Measurements from ENCODE around the gene BABAM1. TPM values are rescaled to one million over a fixed set of nuclear protein-coding genes. Genes with fewer than 3 reads are reported as not detected.

BABAM1 gene
- total RNA-seq, 2 experiments from 2014 or later, result 116 to 117 TPM

DNA sequence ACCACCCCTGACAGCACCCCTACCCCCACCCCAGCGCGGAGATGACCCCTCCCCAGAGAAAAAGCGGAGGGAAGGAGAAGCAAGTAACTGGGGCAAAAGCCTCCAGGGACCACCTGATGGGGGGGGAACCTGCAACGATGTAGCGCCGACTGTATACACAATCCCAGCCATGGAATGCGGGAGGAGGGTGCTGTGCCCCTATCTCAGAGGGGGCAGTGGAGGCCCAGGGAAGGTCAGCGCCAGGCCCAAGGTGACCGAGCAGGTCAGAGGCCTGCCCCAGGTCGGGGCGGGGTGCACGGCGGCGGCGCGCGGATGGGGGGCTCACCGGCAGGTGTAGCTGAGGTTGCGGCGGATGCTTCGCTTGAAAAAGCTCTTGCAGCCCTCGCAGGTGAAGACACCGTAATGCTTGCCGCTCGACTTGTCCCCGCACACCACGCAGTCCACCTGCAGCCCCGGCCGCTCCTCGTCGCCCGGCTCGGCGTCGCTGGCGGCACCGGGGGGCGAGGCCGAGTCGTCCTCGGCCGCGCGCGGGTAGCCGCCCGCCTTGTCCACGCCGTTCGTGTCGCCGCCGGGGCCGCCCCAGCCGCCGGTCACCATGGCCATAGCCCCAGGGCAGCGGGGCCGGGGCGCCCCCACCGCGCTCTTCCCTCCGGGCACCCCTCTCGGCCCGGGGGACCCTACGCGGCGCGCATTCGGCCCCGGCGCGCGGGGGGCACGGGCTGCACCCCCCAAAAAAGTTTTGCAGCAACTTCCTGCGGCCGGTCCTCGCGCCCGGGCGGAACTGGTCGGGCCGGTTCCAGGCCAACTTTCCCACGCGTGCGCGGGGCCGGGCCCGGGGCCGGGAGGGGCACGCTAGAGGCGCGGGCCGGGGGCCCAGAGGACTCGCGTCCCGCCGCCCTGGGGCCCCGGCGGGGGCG lies 22.4 kb upstream of the BABAM1 start:
- ATAC-seq, result peak; percentile 10
- POLR2A ChIA-PET, result interaction anchor here (0.6 to 1.0 kb wide), 2 partner anchors 18 to 175 kb away, joined by 3 read pairs; no protein-coding TSS in a partner anchor
- Mint-ChIP-seq H3K36me3 (ENCODE audit: low read depth) (no peaks in the 10 kb centered on the region), H3K27me3 (ENCODE audit: low read depth) (peaks cover 20% of the 10 kb centered on the region), H3K4me1 (ENCODE audit: low read depth) (peaks cover 9% of the 10 kb centered on the region), H3K27ac (no peak overlapping the region), H3K4me3 (peak overlapping the region; percentile 38), H3K9me3 (ENCODE audit: insufficient read depth) (no peaks in the 10 kb centered on the region)
- CTCF ChIA-PET, result interaction anchor here (1.0 to 1.2 kb wide), 2 partner anchors 15 to 18 kb away, joined by 3 read pairs; no protein-coding TSS in a partner anchor
- DNase-seq, result no peak

DNA sequence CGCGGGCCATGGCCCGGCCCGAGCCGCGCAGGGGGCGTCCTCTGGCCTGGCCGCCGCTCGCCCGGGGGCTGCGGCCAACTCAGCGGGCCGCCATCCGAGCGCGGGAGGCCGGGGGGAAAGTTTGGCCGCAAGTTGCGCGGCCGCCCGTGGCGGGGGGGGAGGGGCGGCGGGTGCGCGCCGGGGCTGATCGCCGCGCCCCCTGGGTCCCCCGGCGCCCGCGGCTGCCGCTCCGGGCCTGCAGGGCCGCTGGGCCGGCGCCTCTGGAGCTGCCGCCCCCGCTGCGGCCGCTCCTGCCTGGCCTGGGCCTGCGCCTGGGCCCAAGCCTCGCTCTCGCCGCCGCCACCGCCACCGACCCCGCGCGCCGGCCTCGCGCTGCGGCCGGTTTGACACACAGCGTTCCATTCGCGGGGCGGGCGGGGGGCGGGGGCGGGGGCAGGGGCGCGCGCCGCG lies 21.7 kb upstream of the BABAM1 start, which contains the start of gene NR2F6:
Gene NR2F6 (minus strand): TSS at position 385 of the 450 bp plus-strand sequence. CDS start 699 bp downstream, outside the sequence.
- ChIA-PET CTCF (no interaction called here), POLR2A (no interaction called here)
- Mint-ChIP-seq H3K27ac (peak within 1 kb of the TSS; percentile 30), H3K36me3 (ENCODE audit: low read depth) (no peaks in the 10 kb centered on the region), H3K4me1 (ENCODE audit: low read depth) (peaks cover 9% of the 10 kb centered on the region), H3K4me3 (peak within 1 kb of the TSS; percentile 80), H3K9me3 (ENCODE audit: insufficient read depth) (no peaks in the 10 kb centered on the region), H3K27me3 (ENCODE audit: low read depth) (peaks cover 20% of the 10 kb centered on the region)
- ATAC-seq (no peak), DNase-seq (no peak)

DNA sequence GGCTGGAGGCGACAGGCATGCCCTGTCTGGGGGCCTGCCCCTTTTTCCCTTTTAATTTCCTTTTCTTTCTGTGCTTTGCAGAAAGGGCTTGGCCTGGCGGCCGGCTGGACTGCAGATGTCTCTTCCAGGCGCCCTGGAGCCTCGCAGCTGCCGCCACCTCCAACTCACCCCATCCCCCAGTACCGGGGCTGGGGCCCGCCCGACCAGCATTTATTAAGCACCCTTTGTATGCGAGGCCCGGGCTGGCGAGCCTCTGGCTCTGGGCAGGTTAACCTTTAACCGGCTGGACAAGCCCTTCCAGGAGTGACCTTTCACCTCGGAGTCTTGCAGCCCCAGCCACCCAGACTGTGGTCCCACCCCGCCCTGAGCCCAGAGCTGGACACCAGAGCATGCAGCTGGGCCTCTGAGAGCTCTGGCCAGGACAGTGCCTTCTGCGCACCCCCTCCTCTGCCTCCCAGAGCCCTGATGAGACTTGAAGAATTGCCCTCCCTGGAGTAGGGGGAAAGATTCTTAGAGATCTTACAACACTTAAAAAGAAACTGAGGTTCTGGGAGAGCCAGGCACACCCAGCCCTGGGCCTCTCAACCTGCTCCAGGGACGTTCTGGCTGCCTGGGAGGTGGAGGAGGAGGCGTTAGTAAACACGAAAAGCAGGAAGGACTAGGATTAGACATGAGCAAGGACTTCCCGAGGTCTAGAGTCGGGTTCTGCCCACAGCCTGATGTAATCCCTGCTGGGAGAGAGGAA lies 20.4 kb upstream of the BABAM1 start:
- H3K27ac Mint-ChIP-seq, result no peak overlapping the region

DNA sequence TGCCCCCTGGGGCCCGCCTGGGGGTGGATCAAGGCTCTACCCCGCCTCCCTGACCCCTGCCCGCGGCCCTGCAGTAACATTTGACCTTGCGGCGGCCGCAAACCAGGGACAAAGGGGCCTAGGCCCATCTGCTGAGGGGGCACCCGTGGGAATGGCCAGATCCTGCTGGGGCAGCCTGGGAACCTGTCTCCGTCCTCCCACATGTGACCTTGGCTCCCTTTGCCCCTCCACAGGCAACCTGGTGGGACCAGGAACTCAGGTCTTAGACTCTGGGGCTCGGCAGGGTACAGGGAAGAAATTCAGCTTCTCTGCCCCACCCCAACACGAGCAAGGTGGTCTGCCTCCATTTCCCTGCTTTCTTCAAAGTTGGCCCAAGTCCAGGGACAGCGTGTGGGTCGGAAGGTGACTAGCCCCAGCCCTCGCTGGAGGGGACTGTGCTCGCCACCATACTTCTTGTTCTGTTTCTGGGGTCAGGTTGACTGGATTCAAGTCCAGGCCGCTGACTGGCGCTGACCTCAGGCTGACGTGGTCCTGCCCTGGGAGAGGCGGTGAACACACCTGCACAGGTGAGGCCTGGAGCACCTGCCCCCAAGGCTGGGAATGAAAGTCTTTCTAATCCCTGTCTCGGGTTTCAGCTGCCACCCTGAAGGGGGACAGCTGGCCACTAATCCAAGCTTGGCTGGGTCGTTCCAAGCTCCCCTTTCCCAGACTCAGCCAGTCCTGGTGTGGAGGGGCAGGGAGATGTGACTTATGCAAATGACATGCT lies 19.0 kb upstream of the BABAM1 start:
- Mint-ChIP-seq H3K27me3 (ENCODE audit: low read depth) (peaks cover 17% of the 10 kb centered on the region), H3K4me1 (ENCODE audit: low read depth) (peaks cover 9% of the 10 kb centered on the region), H3K36me3 (ENCODE audit: low read depth) (no peaks in the 10 kb centered on the region), H3K27ac (no peak overlapping the region), H3K4me3 (no peak overlapping the region), H3K9me3 (ENCODE audit: insufficient read depth) (no peaks in the 10 kb centered on the region)
- POLR2A ChIA-PET, result interaction anchor here (0.7 kb wide), 1 partner anchor 12 kb away, joined by 3 read pairs; no protein-coding TSS in a partner anchor
- no peak for ATAC-seq
- DNase-seq, result no peak
- CTCF ChIA-PET, result interaction anchor here (0.7 to 1.0 kb wide), 3 partner anchors 12 to 35 kb away, joined by 3 read pairs; no protein-coding TSS in a partner anchor

More for the DNA sequence above, 20.4 kb upstream of the BABAM1 start:
- peaks cover 20% of the 10 kb centered on the region for H3K27me3 Mint-ChIP-seq (ENCODE audit: low read depth)
- ChIA-PET POLR2A (no interaction called here), CTCF (no interaction called here)
- H3K4me1 Mint-ChIP-seq (ENCODE audit: low read depth), result peaks cover 9% of the 10 kb centered on the region
- DNase-seq, result no peak
- H3K36me3 Mint-ChIP-seq (ENCODE audit: low read depth), result no peaks in the 10 kb centered on the region
- H3K4me3 Mint-ChIP-seq, result peak overlapping the region; percentile 45
- no peak for ATAC-seq
- H3K9me3 Mint-ChIP-seq (ENCODE audit: insufficient read depth), result no peaks in the 10 kb centered on the region

DNA sequence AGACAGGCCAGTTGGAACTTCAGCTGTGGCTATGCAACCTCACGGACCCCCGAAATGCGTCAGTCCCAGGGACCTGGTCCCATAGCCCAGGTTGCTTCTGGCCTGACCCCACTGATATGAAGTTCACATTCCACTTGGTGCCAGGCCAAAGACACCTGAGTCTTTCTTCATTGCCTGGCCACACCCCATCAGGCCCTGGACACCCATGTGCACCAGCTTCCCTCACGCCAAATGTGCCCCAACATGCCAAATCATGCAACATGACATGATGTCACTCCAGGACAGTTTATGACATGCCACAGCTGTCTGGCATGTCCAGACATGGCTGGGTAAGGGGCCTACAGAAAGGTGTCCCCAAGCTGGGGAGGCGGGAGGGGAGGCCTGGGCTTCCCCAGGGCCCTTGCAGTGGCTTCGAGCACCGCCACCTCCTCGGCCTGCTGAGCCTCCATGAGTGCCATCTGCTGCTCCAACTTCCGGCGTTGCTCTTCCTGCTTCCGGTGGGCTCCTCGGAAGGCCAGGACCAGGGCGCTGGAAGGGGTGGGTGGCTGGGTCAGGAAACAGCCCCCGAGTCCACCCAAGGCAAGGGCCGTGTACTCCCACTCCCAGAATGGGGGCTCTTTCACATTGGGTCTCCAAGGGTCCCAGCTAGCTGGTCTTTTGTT lies 17.2 kb upstream of the BABAM1 start:
- Mint-ChIP-seq H3K9me3 (ENCODE audit: insufficient read depth) (no peaks in the 10 kb centered on the region), H3K4me1 (ENCODE audit: low read depth) (peaks cover 7% of the 10 kb centered on the region), H3K36me3 (ENCODE audit: low read depth) (no peaks in the 10 kb centered on the region), H3K4me3 (no peak overlapping the region), H3K27ac (no peak overlapping the region), H3K27me3 (ENCODE audit: low read depth) (peaks cover 9% of the 10 kb centered on the region)
- no peak for ATAC-seq
- ChIA-PET CTCF (interaction anchor here (2.3 kb wide), 1 partner anchor 10 kb away, joined by 14 read pairs; no protein-coding TSS in a partner anchor), POLR2A (interaction anchor here (0.5 kb wide), 1 partner anchor 14 kb away, joined by 3 read pairs; the partner anchor contains the start of gene USHBP1)
- DNase-seq, result no peak

DNA sequence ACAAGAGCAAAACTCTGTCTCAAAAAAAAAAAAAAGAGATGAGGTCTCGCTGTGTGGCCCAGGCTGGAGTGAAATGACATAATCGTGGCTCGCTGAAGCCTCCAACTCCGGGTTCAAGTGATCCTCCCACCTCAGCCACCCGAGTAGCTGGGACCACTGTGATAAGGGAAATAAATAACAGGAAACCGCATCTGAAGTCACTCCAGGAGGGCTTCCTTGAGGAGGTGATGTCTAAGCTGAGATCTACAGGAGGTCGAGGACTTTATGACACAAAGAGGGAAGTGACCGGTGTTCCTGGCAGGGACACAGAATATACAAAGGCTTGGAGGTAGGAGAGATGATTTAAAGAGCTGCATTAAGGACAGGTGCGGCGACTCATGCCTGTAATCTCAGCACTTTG lies 12.6 kb upstream of the BABAM1 start:
- H3K27ac Mint-ChIP-seq, result no peak overlapping the region
- H3K36me3 Mint-ChIP-seq (ENCODE audit: low read depth), result no peaks in the 10 kb centered on the region
- DNase-seq (no peak), ATAC-seq (no peak)
- H3K27me3 Mint-ChIP-seq (ENCODE audit: low read depth), result no peaks in the 10 kb centered on the region
- ChIA-PET CTCF (interaction anchor here (0.7 to 2.7 kb wide), 5 partner anchors 12 to 132 kb away, joined by 3 to 7 read pairs (median 3); partner anchors contain the start of genes ANKLE1 and MRPL34), POLR2A (interaction anchor here (0.6 to 0.8 kb wide), 2 partner anchors 12 to 28 kb away, joined by 3 read pairs; partner anchors contain the start of gene BABAM1)
- no peaks in the 10 kb centered on the region for H3K9me3 Mint-ChIP-seq (ENCODE audit: insufficient read depth)
- no peaks in the 10 kb centered on the region for H3K4me1 Mint-ChIP-seq (ENCODE audit: low read depth)
- no peak overlapping the region for H3K4me3 Mint-ChIP-seq

DNA sequence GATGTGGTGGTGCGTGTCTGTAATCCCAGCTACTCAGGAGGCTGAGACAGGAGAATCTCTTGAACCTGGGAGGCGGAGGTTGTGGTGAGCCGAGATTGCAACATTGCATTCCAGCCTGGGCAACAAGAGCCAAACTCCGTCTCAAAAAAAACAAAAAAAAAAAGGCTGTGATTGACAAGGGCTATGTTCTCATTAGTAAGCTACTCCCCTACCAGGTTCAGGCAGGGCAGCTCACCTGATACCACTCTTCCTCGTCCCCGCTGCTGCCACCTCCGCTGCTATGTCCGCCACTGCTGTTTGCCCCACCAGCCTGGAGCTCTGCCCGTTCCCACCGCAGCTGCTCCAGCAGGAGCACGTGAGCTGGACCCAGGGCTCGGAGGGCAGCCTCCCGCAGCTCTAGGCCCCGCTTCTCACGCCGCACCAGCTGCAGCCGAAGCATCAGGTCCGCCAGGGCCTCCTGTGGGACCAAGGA lies 12.1 kb upstream of the BABAM1 start:
- Mint-ChIP-seq H3K4me1 (ENCODE audit: low read depth) (no peaks in the 10 kb centered on the region), H3K27me3 (ENCODE audit: low read depth) (no peaks in the 10 kb centered on the region), H3K27ac (no peak overlapping the region), H3K36me3 (ENCODE audit: low read depth) (no peaks in the 10 kb centered on the region), H3K9me3 (ENCODE audit: insufficient read depth) (no peaks in the 10 kb centered on the region), H3K4me3 (no peak overlapping the region)
- DNase-seq (no peak), ATAC-seq (no peak)
- POLR2A ChIA-PET, result interaction anchor here (0.6 to 1.4 kb wide), 3 partner anchors 9 to 29 kb away, joined by 3 to 4 read pairs (median 3); partner anchors contain the start of genes BABAM1 and USHBP1
- CTCF ChIA-PET, result interaction anchor here (0.7 to 2.7 kb wide), 5 partner anchors 12 to 131 kb away, joined by 3 to 7 read pairs (median 3); partner anchors contain the start of gene ANKLE1

DNA sequence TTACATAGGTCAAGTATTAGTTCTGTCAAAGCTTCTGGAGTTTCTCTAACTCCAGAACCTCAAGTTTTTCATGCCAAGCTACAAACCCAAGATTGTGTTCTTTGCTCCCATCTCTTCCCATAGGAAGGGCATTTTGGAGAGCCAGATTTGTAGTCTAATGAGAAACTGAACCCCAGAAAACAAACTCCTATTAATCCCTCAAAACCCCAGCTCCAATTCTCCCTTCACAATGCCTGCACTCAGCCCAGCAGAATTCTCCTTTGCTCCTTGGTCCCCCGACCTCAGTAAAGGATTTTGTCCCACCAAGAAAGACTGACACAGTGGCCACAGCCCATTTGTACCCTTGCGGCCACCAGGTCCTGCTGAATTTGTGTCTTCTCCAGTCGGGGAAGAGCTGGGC lies 11.1 kb upstream of the BABAM1 start:
- ChIA-PET CTCF (interaction anchor here (0.7 to 2.7 kb wide), 3 partner anchors 21 to 53 kb away, joined by 3 to 7 read pairs (median 4); partner anchors contain the start of gene DDA1), POLR2A (interaction anchor here (0.5 to 1.4 kb wide), 2 partner anchors 9 to 372 kb away, joined by 3 to 4 read pairs; partner anchors contain the start of gene USHBP1)
- H3K4me1 Mint-ChIP-seq (ENCODE audit: low read depth), result peaks cover 6% of the 10 kb centered on the region
- ATAC-seq (no peak), DNase-seq (no peak)
- H3K4me3 Mint-ChIP-seq, result no peak overlapping the region
- peaks cover 2% of the 10 kb centered on the region for H3K27me3 Mint-ChIP-seq (ENCODE audit: low read depth)
- H3K9me3 Mint-ChIP-seq (ENCODE audit: insufficient read depth), result no peaks in the 10 kb centered on the region
- H3K36me3 Mint-ChIP-seq (ENCODE audit: low read depth), result no peaks in the 10 kb centered on the region
- H3K27ac Mint-ChIP-seq, result no peak overlapping the region

DNA sequence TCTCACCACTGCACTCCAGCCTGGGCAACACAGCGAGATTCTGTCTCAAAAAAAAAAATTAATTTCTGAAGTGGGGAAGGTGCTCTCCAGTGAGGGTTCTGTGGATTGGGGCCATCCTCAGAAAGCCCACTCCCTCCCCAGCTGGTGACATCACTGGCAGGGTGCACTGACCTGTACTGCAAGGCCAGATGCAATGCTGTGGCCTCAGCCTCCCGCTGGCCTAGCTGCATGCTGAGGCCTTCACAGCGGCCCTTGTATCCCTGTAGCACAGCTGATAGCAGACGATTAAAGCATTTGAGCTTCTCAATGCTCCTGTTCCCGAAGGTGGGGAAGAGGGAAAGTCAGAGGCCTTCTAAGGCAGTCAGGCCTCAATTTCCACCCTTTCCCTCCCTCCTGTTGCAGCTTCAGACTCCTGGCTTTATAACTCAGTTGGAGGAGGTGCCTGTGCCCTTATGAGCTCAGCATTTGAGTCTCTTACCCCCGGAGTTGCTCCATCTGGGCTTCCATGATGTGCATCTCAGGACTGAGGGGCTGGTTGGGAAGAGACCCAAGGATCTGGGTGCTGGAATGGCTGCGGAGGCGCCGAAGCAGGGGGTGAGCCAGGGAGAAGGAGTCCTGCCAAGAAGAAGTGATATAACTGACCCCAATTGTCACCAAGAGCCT lies 8.0 kb upstream of the BABAM1 start:
- CTCF ChIA-PET, result interaction anchor here (1.1 to 10.9 kb wide), 7 partner anchors 8 to 25 kb away, joined by 3 to 109 read pairs (median 5); partner anchors contain the start of genes ANKLE1 and BABAM1
- DNase-seq (no peak), ATAC-seq (no peak)
- no peak overlapping the region for H3K4me3 Mint-ChIP-seq
- peaks cover 7% of the 10 kb centered on the region for H3K4me1 Mint-ChIP-seq (ENCODE audit: low read depth)
- no peak overlapping the region for H3K27ac Mint-ChIP-seq
- POLR2A ChIA-PET, result interaction anchor here (0.7 to 1.0 kb wide), 2 partner anchors 19 to 27 kb away, joined by 3 read pairs; no protein-coding TSS in a partner anchor
- H3K27me3 Mint-ChIP-seq (ENCODE audit: low read depth), result peaks cover 2% of the 10 kb centered on the region
- no peaks in the 10 kb centered on the region for H3K9me3 Mint-ChIP-seq (ENCODE audit: insufficient read depth)
- H3K36me3 Mint-ChIP-seq (ENCODE audit: low read depth), result no peaks in the 10 kb centered on the region

DNA sequence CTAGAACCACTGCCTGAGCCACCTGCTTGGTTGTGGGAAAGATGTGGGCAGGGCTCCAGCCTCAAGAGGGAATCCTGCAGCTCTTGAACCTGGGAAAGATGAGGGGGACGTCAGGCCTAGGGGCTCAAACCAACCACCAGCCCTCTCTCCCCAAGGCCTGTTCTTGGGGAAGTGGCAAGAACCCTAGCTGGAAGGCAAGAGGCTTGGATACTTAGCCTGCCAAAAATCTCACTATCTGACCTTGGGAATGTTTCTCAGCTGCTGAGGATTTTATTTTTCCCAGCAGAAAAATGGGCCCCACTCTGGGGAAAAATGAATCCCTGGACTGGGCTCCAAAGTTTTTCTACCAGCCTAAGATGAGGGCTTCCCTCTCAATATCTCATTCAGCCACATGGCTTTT lies 7.3 kb upstream of the BABAM1 start:
- no peak for ATAC-seq
- no peak overlapping the region for H3K27ac Mint-ChIP-seq
- ChIA-PET POLR2A (interaction anchor here (0.7 kb wide), 1 partner anchor 27 kb away, joined by 3 read pairs; no protein-coding TSS in a partner anchor), CTCF (interaction anchor here (0.6 to 10.9 kb wide), 26 partner anchors 8 to 206 kb away, joined by 3 to 109 read pairs (median 3); partner anchors contain the start of genes ANKLE1, MRPL34, MVB12A and USE1)
- no peaks in the 10 kb centered on the region for H3K9me3 Mint-ChIP-seq (ENCODE audit: insufficient read depth)
- no peak overlapping the region for H3K4me3 Mint-ChIP-seq
- H3K4me1 Mint-ChIP-seq (ENCODE audit: low read depth), result peaks cover 14% of the 10 kb centered on the region
- H3K27me3 Mint-ChIP-seq (ENCODE audit: low read depth), result peaks cover 2% of the 10 kb centered on the region
- no peaks in the 10 kb centered on the region for H3K36me3 Mint-ChIP-seq (ENCODE audit: low read depth)
- DNase-seq, result no peak

All from activated CD8-positive, alpha-beta T cell treated with anti-CD3 and anti-CD28 coated beads, Interleukin-2, amount 10 ng/mL, durations not matched to agents 7 days and 5 days (primary cell).